GM18909 (cell line): ENCODE data around the gene ECEL1.

Source experiments
- ATAC-seq: cut with Tn5 transposase; IDR thresholded peaks from one replicate; pipeline ENCODE4 v1.9.1; 2021; ENCODE audit warnings: mild to moderate bottlenecking; ENCODE audit not compliant: unreplicated experiment, poor library complexity

ECEL1 gene

GRCh38 chr2:232485348-232485756, 2.3 kb downstream of the ECEL1 start:
- no peak for ATAC-seq

DNA sequence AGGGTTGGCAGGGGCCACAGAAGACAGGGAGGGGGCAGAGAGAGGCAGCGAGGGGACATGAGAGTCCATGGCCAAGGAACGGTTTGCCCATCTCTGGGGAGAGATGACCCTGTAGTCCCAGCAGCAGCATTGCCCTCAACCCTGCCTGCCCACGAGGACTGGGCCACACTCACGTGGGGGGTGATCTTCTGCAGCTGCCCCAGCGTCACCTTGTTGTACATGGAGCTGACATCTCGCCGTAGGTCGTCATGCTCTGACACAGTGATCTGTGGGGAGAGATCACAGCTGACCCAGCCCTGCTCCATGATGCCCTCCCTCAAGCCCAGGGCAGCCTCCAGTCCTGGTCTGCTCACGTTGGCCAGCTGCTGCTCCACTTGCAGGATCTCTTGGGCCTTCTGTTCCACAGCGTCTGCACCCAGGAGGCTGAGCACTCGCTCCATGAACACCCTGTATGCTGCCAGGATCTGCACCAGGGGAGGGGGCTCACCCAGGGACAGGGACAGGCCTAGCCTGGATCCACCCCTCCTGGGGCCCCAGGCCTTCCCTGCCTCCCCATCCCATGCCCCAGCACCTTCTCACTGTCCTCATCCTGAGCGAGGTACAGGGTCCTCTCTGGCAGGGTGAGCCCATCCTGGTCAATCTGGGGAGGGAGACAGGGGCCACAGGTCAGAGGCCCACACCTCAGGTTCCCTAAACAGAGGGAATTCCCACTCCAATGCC, 2.8 kb downstream of the ECEL1 start:
- no peak for ATAC-seq

DNA sequence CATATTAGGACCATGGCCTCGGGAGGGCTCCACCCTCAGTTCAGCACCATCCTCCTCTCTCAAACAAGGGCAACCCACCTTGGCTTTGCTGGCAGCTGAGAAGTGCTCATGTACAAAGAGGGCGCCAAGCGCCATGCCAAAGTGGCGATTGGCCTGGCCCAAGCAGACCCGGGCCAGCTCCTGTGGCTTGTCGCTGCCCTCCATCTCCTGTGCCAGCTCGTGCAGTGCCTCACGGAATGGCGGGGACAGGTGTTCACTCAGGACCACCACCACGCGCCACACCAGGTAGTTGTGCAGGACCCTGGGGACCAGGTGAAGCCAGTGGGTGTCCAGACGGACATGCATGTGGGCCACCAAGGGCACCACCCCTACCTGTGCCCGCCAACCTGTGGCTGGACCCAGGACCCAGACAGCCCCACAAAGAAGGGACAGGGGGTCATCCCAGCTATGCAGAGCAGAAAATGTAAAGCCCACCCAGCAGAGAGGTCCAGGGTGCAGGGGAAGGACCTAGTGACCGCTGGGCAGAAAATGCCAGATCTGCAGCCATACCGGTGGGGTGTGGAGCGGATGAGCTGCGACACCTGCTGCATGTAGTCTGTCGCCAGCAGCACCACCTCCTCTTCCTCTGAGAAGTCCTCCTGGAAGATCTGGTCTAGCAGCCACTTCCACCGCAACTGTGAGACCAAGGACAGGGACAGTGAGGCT, 3.6 kb downstream of the ECEL1 start:
- ATAC-seq, result no peak

GRCh38 chr2:232483311-232483922, 4.2 kb downstream of the ECEL1 start:
- no peak for ATAC-seq

DNA sequence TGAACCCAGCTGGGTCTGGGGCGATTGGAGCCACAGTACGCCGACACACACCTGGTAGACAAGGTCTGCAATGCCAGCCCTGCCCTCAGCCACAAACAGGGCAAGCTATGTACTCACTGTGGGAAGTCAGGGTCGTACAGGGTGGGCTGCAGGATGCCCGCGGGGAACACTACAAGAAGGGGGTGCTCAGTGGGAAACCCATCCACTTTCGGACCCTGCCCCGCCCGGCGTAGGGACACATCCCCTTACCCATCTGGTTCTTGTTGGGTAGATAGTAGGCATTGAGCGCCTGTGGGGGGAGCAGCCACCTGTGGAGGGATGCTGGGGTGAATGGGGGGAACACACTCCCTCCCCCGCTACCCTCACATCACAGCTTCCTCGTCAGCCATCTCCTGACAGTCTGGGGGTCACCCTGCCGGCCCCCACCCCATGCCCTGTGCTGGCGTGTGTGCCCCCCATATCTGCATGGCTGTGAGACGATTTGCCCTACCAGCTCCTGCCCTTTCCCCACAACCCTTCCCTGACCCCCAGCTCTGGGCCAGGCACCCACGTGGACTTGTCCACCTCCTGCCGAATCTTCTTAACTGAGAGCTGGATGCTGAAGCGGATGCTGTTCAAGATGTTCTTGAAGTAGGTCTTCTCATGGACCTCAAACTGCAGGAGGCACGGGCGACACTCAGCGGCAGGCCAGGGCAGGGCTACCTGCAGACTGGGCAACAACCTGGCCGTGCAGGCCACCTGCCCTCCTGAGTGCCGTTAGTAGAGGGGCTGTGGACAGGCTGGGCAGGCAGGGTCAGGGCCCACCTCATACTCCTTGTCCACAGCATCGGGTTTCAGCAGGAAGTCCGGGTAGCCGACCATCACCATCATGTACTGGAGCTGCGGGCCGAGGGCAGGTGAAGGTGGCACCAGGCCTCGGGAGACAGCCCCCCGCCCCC, 5.1 kb downstream of the ECEL1 start:
- ATAC-seq, result no peak

DNA sequence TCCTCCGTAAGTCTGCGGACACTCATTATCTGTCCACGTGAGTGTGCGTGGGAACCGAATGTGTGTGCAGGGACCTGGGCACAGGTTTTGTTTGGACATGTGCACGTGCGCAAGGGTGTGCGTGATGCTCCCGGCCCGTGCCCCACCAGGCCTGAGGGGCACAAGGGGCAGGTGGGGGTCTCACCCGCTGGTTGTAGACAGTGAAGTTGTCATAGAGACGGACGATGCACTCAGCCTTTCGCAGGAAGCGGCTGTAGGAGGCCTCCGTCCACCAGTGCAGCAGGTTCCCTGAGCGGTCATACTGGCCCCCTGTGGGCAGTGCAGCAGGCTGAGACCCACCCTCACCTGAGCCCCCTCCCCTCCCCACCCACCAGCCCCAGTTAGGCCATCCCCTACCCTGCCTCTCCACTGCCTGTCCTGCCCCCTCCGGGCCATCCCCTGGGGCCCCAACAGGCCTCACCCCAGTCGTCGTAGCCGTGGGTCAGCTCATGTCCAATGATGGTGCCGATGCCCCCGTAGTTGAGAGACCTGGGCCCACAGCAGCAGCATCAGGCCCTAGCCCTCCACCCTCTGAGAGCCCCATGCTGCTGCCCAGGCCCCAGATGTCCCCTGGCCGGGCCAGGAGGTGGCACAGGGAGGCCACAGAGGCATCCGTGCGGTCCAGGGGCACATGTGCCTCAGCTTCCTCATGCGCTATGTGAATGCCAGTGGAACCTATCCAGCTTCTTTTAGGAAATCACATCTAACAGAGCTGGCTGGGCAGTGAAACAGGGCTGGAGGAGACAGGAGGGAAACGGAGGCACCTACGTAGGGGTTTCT, 6.1 kb downstream of the ECEL1 start:
- ATAC-seq, result no peak

- no peak for ATAC-seq
Measured at GRCh38 chr2:232480201-232481190, 7.1 kb downstream of the ECEL1 start.

- ATAC-seq, result no peak
Measured at GRCh38 chr2:232479341-232480200, 8.1 kb downstream of the ECEL1 start.

- no peak for ATAC-seq
Measured at GRCh38 chr2:232478571-232479340, 8.9 kb downstream of the ECEL1 start.

DNA sequence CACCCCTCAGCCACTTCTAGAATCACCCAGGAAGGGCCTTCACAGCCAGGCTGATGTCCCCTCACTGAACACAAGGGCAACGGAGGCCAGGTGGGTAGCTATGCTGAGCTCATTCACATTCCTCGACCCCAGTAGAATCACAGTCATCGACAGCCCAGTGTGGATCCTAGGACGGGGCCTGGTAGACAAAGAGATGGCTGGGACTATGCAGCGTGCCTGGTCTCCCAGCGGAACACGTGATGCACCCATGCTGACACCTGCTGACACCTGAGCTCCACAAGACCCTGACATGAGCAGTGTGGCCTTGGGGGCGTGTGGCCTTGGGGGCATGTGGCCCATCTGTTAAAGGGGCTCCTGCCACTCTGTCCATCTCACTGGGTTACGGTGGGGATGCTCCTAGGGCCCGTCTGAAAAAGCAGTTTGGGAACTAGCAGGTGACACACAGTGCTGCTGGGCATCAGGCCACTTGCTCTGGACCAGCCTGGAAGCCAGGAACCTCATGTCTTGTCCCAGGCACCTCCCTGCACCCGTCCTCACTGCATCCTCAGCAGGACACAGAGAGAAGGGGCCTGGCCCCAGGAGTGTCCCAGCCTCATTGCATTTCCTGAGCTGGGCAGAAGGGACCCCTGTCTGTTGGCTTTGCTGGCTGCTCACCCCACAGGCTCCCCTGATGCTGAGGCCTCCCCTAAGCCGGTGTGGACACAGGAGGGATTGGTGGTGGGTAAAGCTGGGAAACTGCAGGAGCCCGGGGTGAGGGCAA, 9.7 kb downstream of the ECEL1 start:
- no peak for ATAC-seq

DNA sequence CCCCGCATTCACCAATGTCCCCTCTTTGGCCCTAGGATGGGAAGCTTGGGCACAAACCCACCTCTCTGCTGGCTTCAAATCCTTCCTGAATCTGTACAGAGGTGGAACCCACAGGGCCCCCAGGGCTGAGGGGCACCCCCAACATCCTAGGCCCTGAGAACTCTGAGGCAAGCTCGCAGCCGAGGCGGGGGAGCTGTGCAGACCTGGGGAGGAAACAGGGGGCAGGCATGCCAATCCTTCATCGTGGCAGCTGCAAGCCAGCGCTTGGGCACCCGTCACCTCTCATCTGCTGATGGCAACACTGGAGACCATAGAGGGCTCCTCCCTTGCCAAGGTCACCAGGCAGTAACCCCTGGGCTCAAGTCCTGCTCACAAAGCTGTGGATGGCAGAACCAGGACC, 10.8 kb downstream of the ECEL1 start:
- ATAC-seq, result no peak

- ATAC-seq, result no peak
Measured at GRCh38 chr2:232476045-232476444, 11.6 kb downstream of the ECEL1 start.

- ATAC-seq, result no peak
Measured at GRCh38 chr2:232473467-232473890, 14.2 kb downstream of the ECEL1 start.

DNA sequence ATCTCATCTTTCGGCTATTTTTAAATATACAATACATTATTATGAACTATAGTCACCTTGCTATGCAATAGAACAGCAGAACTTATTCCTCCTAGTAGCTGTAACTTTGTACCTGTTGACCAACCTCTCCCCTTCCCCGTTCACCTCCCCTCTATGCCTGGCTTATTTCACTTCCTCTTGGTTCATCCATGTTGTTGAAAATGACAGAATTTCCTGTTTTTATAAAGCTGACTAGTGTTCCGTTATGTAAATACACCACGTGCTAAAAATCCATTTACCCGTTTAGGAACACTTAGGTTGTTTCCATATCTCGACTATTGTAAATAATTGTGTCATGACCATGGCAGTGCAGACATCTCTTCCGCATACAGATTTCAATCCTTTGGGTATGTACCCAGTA, 21.4 kb downstream of the ECEL1 start:
- ATAC-seq, result no peak

DNA sequence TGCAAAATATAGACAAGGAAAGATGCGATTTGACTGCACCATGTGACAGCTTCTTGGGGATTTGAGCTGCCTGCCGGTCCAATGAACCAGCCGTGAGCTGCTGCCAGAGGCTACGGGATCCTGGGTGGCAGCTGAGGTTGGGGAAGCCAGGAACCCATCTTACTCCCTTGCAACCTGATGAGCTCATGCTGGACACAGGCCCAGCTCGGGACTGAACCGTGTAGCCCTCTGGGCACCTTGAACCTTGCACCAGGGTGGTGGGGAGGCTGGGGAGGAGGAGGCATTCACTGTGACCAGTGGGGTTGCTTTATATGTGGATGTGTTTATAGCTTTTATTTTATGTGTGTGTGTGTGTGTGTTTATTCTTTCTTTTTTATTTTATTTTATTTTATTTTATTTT, 22.6 kb downstream of the ECEL1 start:
- ATAC-seq, result no peak

DNA sequence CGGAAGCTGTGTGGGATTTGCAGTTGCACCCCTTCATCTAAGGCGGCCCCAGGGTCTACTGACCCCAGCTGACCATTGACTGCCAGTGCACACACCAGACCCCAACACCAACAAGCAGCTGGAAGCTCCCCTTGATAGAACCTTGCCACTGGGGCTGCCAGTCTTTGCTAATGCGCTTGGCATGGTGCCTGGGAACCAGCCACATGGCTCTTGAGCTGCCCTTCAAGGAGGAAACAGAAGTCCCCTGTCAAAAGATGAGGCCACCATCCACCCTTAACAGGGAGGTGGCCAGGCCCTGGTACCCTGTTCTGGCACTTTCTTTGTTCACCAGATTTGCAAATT, 23.1 kb downstream of the ECEL1 start:
- ATAC-seq, result no peak
